Activated CD4-positive, alpha-beta T cell treated with anti-CD3 and anti-CD28 coated beads for 48 hours (primary cell): ENCODE measurements around the gene BYSL.

Experiments
- DNase-seq: peaks from one replicate; pipeline ENCODE4 v3.0.0-alpha.2; 2020

The BYSL gene

GRCh38 chr6:41920921-41921711, at the start of gene BYSL, which contains the start of gene MED20:
Gene BYSL, plus strand, starts transcription at chr6:41921499. Its CDS starts 64 bp downstream, at chr6:41921563.
Gene MED20, minus strand, starts transcription at chr6:41921139. Its CDS starts 121 bp downstream, at chr6:41921018.
- peak; percentile 96 for DNase-seq

- no peak for DNase-seq
These were observed 49.6 kb upstream of the BYSL start for GRCh38 chr6:41871691-41872090.

- DNase-seq = no peak
These were observed 49.2 kb upstream of the BYSL start for GRCh38 chr6:41872147-41872546.

- DNase-seq = no peak
These were observed 46.6 kb upstream of the BYSL start for GRCh38 chr6:41874741-41875140.

GRCh38 chr6:41877051-41877680, 44.1 kb upstream of the BYSL start:
- no peak for DNase-seq

- no peak for DNase-seq
These were observed 43.1 kb upstream of the BYSL start for GRCh38 chr6:41878246-41878645.

- no peak for DNase-seq
These were observed 42.3 kb upstream of the BYSL start for GRCh38 chr6:41878961-41879405.

GRCh38 chr6:41881506-41881905, 39.8 kb upstream of the BYSL start:
- DNase-seq = no peak

GRCh38 chr6:41884957-41885356, 36.3 kb upstream of the BYSL start:
- DNase-seq = no peak

GRCh38 chr6:41885930-41886329, 35.4 kb upstream of the BYSL start:
- DNase-seq = no peak

GRCh38 chr6:41887331-41887751, 34.0 kb upstream of the BYSL start:
- DNase-seq = no peak

GRCh38 chr6:41892921-41893564, 28.3 kb upstream of the BYSL start:
- no peak for DNase-seq

- DNase-seq = peak; percentile 9
These were observed 26.7 kb upstream of the BYSL start for GRCh38 chr6:41894366-41895299.

- peak; percentile 94 for DNase-seq
These were observed 25.7 kb upstream of the BYSL start, which contains the start of gene USP49 for GRCh38 chr6:41895300-41896233. Gene USP49, minus strand, starts transcription at chr6:41895375. Its CDS starts 88,392 bp downstream, at chr6:41806983.

- DNase-seq = no peak
These were observed 25.0 kb upstream of the BYSL start for GRCh38 chr6:41896281-41896680.

GRCh38 chr6:41900861-41901260, 20.4 kb upstream of the BYSL start:
- DNase-seq = no peak

GRCh38 chr6:41901882-41902519, 19.3 kb upstream of the BYSL start:
- peak; percentile 71 for DNase-seq

GRCh38 chr6:41909727-41910126, 11.6 kb upstream of the BYSL start:
- DNase-seq = no peak

- DNase-seq = no peak
These were observed 7.0 kb upstream of the BYSL start for GRCh38 chr6:41914343-41914742.

GRCh38 chr6:41914869-41915530, 6.3 kb upstream of the BYSL start:
- no peak for DNase-seq
